GM21576 (cell line): ENCODE results near the gene TRAPPC14.

Experiments used
- ATAC-seq: cut with Tn5 transposase; IDR thresholded peaks from one replicate; pipeline ENCODE4 v1.9.1; 2021; ENCODE audit warnings: mild to moderate bottlenecking, moderate library complexity; ENCODE audit not compliant: unreplicated experiment

The TRAPPC14 gene

DNA sequence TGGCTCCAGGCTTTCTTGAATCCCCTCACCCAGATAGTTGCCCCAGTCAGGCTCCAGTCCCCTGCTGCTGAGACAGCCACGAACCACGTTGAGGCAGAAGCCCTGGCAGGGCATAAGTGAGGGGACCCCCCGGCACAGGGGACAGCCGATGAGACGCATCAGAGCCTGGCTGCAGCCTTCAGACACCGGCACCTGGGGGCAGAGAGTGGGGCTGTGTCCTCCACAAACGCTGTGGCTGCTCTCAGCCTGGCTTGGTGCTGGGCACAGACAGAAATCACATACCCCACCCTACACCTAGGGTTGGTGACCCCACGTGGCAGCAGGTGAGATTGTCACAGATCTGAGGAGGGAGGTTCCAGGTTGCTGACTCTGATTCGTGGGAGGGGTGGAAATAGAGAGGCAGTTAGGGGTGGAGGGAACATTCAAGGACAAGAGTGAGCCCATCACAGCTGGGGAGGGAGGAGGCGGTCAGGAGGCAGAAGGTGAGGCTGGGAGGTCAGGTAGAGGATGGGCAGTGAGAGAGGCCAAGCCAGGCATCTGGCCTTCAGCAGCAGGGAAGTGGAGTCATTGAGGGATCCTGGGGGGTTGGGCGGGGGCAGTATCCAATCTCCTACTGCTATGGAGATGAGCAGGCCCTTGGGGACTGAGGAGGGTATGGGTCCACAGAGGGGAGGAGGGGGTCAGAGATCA lies 15.4 kb upstream of the TRAPPC14 start:
- ATAC-seq, result no peak

DNA sequence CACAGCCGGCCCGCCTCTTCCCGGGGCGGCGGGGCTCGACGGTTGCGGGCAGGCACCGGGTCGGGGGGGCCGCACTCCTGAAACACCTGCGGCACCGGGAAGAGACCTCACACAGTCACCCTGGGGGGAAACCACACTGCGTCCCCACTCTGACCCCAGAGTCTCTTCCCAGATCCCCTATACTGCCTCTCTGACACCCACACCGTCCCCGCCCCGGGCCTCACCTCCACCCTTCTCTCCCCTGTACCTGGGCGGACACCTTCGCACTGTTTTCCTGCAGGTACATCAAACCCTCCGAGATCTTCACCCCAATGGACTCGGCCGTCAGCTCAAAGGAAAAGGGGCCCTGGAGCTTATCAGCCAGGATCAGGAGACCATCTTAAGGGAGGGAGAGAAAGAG lies 13.3 kb upstream of the TRAPPC14 start:
- no peak for ATAC-seq

DNA sequence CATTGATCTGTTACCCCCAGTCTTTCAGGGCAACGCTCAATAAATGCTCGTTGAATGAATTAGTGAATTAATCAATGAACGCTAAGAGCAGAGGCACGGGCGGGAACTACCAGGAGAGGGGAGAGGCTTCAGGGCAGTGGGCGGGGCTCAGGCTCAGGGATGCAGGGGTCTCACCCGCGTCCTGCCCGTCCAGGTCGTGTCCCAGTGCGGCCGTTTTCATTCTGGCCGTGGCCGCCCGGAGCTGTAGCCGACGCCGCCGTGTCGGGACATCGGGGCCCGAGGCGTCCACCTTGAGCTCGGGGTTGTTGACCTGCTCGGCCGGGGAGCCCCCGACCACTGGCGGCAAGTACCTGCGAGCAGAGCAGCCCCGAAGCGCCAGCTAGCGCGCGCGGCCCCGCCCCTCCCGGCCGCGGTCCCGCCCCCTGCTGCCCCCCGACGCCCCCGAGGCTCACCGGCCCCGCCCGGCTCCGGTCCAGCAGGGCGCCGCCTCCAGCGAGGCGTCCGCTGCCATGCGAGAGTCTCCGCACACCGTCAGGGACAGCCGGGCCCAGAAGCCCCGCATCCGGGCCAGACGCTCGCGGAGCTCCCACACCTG lies 12.7 kb upstream of the TRAPPC14 start:
- ATAC-seq, result no peak

DNA sequence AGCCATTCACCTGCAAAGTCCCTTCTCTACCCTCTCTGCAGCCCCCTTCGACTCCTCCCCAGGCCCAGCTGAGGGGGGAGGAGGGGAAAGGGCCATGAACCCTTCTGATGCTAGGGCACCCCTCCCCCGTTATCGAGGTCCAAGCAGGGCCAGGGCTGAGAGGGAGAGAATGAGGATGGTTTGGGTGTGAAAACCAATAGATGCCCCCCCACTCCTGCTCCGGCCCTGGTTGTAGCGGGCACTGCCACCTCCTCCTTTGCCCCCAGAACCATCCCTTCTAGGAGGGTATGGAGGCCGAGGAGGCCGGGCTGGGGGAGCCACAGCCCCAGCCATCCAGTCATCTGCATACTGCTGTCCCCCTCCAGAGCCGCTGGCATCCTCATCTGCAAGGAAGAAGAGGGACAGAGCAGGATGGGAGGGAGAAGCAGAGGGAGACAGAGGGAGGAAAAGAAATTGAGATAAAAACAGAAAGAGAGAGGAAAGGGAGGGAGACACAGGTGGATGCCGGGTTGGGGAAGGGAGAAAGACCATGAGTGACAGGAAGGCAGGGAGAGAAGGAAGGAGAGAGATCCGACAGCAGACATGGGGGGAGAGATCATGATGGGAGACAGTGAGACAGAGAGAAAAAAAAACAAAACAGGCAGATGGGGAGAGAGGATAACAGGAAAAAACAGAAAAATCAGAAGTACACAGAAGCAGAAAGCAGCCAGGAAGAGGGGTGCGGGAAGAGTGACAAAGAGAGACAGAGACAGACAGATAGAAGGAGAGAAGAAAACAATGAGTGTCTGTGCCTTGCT lies 11.8 kb upstream of the TRAPPC14 start:
- no peak for ATAC-seq

DNA sequence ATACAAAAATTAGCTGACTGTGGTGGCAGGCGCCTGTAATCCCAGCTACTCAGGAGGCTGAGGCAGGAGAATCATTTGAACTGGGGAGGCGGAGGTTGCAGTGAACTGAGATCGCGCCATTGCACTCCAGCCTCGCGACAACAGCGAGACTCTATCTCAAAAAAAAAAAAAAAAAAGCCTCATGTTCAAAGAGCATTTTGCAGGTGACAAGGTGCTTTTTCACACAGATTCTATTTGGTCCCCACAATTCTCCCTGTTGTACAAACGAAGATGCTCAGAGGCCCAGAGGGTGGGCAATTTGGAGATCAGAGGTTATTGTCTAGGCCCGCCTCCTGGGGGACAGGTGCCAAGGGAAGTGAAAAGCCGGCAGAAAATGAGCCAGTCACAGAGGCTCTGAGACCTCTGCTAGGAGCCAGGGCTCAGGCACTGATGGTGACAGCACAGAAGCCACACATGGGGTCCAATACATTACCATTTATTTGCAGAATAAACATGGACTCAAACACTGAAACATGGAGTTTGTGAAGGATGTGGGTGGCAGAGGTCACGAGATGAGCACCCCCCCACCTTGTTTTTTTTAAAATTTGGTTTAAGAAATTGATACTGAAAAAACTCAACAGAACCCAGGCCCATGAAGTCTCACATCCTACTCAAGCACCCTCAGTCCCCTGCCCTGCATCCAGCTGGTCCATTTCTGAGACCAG lies 10.8 kb upstream of the TRAPPC14 start:
- ATAC-seq, result no peak

DNA sequence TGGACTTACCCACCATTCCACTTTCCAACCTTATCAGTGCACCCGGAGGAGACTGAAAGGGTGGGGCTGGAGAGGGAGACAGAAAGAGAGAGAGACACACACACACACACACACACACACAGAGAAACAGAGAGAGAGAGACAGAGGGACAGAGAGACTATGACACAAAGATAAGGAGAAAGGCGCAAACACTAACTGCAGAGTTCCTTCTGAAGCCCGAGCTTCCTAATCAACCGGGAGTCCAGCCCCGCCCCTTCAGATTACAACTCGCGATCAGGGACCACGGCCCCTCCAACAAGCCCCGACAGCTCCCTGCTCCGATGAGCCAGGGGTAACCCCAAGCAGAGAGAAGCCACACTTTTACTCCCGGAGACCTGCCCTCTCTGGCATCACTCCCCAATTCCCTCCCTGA lies 9.4 kb upstream of the TRAPPC14 start:
- no peak for ATAC-seq

DNA sequence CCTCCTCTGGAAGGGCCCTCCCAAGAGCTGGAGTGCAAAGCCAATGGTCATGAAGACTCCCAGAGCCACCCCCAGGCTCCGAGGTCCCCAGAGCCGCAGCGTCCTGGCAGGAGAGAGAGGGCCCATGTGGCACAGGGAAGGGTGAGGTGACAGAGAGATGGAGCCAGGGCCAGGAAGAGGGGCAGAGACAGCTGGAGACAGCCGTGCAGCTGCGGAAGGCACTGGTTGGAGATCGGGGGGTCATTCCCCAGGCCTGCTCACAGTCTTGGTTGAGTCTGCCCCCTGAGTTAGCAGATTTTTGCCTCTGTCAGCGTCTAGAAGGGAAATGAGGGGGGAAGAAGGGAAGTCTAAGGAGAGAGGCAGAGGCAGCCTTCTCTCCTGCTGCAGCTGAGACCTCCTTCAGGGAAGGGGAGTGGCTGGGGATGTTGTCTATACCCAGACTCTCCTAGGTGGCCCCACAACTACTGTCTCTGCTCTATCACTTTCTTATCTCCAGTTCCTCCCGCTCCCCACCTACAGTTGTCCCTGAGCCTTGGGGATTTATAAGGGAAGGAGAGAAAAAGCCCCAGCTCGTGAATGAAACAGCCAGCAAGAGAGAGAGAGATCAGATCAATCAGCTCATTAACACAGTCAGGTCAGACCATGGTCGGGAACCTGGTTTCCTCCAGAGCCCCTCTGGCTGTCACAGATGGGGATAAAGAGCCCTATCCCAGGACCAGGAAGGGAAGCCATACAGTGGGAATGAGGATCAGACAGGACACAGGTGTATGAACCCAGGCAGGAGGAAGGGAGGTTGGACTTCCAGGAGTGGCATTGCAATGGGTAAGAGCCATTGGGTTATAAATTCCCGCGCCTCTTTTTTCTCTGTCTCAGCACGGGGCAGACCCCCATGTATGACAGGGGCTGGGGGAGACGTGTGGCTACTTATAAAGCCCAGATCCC lies 8.7 kb upstream of the TRAPPC14 start:
- no peak for ATAC-seq

DNA sequence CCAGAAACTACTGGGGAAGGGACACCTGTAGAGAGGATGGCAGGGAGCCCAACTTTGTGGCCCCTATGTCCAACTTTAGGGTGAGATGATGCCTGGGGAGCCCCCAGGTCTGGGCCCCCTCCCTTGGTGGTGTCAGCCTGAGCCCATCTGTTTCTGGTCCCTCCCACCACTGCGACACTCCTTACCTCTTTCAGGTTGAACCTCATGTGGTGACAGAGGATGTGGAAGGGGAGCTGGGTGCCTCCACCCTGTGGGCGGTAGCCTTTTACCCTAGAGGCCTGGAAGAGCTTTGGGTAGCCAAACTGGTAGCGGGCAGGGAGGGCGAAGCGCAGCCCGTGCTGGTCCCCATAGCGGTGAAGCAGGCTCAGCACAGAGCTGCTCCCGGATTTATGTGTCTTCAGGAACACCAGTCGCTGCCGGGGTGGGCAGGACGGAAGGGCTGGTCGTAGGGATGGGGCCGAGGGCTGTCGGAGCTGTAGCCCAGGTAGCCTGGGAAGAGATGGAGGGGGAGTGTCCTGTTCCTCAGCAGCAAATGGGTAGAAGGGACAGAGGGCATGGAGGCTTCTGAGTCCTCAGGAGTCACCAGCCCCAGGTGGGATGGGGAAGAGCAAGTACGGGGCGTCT lies 7.9 kb upstream of the TRAPPC14 start:
- no peak for ATAC-seq

DNA sequence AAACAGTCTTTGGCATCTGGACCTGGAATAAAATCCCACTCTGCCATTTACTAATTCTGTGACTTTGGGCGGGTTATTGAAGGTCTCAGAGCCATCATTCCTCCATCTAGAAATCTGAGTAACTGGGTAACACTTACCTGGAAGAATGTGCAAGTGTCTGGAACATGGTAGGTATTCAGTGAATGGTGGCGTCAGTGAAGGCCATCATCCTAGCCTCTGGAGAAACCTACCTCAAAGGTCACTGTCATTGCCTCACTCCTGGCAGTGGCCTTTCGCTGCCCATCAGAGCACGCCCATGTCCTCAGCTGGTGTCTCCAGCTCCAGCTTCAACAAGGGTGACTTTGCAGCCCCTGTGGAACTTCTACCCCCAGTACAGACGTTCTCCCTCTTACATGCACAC lies 5.3 kb upstream of the TRAPPC14 start:
- ATAC-seq, result no peak

DNA sequence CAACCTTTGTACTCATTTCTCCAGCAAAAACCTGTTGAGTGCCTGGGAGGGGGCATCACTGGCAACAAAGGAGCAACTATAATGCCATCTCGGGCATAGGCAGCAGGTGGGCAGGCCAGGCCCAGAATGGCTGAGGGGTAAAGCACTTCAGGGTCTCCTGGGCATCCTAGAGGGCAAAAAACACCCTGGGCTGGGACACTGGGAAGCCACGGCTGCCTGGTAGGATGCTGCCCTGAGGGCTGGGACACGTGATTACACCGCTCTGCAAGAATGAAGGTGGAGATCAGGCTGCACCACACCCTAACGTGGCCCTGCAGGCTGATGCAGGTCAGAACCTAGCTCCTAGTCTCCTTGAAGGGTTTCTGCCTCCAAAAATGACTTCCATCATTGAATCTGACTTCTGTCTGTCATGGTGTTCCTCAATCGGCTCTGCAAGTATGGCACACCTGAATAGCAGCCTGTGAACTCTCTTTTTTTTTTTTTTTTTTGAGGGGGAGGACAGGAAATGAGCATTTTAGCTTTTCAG lies 4.5 kb upstream of the TRAPPC14 start:
- ATAC-seq, result no peak

DNA sequence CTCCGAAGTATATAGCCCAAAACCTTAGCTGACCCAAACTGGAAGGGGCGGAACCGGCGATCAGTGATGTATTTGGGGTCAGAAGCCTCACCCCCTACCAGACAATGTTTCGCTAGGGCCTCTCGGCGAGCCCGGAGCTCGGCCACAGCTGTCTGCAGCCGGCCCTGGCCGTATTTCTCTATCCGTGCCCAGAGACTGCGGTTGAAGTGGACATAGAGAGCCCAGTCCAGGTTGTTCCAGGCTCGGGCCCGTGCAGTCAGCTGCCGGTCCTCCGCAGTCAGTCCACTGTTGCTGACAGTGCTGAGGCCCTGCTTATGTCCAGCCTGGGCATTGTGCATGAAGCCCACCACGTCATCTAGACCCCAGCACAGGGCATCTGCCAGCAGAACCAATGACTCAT lies 1.5 kb upstream of the TRAPPC14 start:
- no peak for ATAC-seq

DNA sequence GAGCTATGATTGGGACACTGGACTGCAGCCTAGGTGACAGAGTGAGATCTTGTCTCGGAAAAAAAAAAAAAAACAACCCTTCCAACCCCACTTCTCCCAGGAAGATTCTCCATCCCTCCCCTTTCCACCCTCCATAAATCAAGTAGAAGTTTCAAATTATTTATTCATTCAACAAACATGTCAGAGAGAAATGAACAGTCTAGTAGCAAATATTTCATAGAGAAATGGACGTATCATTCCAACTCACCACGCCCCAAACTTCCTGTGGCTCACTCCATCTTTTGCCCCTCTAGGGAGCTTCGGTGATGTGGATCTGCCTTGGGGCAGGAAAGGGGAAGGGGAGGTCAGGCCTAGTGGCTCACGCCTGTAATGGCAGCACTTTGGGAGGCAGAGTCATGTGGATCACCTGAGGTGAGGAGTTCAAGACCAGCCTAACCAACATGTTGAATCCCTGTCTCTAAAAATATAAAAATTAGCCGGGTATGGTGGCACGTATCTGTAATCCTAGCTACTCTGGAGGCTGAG lies 638 bp upstream of the TRAPPC14 start:
- no peak for ATAC-seq

DNA sequence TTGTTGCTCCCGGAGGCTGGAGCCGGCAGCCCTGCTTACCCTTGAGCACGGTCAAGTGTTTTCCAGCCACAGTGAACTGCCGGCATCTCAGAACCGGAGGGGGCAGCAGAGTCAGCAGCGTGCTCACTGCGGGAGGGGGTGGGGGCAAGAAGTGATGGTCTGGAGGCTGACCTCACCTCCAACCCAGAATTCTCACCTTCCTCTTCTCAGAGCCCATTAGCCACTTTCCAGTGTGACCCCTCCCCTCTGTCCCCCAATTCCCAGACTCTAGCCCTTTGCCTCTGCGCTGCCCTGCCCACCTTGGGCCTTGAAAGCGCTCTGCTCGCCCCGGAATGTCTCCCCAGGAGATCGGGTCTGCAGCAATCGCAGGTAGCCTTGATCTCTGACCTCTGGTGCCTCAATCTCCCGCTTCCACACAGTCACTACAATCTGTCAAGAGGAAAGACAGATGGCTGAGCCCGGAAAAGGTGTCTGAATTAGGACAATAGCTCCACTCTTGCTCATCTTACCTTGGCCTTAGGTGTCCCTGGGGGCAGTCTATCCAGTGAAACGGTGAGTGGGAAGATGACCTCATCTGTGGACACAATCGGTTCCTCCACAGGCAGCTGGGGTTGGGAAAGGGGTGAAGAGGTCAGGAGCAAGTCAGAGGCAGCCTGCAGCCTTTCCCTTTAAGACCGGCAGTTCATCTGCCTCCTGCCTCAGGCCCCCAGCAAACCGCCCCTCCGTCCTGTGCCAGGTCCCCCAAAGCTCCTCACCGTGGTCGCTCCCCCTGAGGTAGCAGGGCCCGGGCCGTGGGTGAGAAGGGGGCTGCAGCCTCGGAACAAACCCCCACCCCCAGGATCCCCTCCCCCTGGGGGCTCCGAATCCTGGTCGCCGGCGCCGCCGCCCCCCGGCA lies 942 bp downstream of the TRAPPC14 start:
- ATAC-seq, result no peak

DNA sequence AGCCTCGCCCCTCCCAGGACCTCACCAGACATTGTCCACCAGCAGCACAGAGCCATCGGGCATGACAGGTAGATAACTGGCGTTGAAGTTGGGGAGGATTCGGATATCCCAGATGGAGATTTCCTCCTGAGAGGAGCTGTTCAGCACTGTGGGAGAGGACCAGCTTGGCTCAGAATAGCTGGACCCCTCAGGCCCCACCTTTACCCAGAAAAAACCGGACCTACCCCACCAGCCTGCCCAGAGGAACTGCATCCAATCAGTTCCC lies 1.5 kb downstream of the TRAPPC14 start:
- no peak for ATAC-seq

DNA sequence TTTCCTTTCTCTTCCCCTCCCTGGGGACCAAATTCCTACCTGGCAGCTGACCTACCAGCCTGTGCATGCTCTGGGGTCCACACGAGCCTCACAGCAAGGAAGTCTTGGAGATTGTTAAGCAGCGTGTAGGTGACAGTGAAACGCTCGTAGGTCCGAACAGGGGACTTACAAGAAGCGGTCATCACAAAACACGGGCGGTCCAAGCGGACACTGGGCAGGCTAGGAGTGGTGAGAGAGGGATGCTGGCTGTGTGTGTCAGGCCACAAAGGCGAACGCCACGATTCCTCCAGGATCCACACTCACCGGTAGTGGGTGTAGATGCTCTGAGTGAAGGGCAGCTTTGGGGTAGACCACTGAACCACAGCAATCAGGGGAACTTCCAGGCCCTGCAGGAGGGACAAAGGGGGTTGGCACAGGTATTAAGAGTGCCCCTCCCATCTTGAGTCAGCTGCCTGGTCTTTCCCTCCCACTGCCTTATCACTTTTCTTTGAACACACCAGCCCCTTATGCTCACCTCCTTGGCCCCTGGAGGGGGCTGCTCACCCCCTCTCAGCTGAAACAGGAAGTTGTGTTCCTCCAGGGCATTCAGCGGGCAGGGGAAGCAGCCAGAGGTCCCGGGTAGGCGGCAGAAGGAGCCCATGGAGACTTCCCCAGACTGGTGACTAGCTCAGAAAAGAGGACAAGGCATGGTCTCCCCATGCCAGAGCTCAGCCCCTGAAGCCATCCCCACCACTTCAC lies 2.0 kb downstream of the TRAPPC14 start:
- no peak for ATAC-seq

DNA sequence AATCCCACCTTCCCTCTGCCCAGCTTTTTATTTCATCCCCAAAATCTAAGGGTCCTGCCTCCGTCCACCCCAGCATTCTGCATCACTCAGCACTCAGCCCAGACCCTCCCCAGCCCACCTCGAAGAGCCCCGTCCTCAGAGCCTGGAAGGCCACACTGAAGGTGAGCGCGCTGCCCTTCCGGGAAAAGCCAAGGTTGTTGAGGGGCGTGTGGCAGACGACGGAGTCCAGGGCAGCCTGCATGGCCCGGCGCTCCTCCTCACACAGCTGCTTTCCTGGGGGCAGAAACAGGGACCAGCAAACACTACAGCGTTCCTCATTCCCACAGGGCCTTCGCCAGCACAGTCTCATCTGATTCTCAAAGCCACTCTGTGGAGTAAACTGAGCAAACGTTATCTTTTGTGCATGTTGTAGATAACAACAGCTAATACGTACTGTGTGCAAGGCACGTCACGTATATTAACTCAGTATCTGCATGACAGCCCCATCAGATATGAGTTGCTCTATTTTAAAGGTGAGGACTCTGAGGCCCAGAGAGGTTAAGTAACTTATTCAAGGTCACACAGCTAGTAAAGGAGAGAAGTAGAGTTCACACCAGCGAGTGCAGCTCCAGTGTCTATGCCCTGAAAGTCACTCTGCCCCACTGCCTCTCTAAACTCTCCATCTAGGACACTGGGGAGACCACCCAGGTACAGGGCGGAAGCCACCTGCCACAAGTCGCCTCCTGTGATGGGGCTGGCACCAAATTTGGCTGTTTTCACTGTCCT lies 2.8 kb downstream of the TRAPPC14 start:
- no peak for ATAC-seq
